ENCODE results near the gene RBP3. TPM values are rescaled to one million over a fixed set of nuclear protein-coding genes. Genes with fewer than 3 reads are reported as not detected.

Gene RBP3
- total RNA-seq, 1 experiment from 2014 or later: not detected

GRCh38 chr10:47367646-47368045 is 19.5 kb downstream of the RBP3 start:
- ChIA-PET RAD21 (ENCODE audit: low non-redundant PET in 1 of 2, low total read pairs in 2 of 2, uncharacterized antibody in 2 of 2, unreplicated experiment in 2 of 2) (no interaction called here), CTCF (no interaction called here), POLR2A (no interaction called here)

More at GRCh38 chr10:47367646-47368045, 19.5 kb downstream of the RBP3 start:
- H3K9ac ChIP-seq (ENCODE audit: low read length): no peak overlapping the region
- no TSS peak for BruUV-seq (replicated peaks)
- no peak for ATAC-seq
- H3K4me2 ChIP-seq (ENCODE audit: low read length): no peak overlapping the region
- TF ChIP-seq EZH2phosphoT487 (IDR thresholded peaks at IDR 0.05; ENCODE audit: borderline replicate concordance): no peak
- no peak for TF ChIP-seq REST (IDR thresholded peaks at IDR 0.05; ENCODE audit: low read depth)
- no peak for TF ChIP-seq POLR2AphosphoS5 (IDR thresholded peaks at IDR 0.05; ENCODE audit: low read depth, low read length)
- no peak for TF ChIP-seq POLR2A (IDR thresholded peaks at IDR 0.05; ENCODE audit: borderline replicate concordance, extremely low read depth, insufficient read depth, insufficient read length)
- TF ChIP-seq TCF7L2 (IDR thresholded peaks at IDR 0.05; ENCODE audit: borderline replicate concordance, extremely low read depth, insufficient read depth, insufficient read length): no peak
- TF ChIP-seq FOSL1 (IDR thresholded peaks at IDR 0.05; ENCODE audit: low read depth): no peak
- TF ChIP-seq EGR1 (IDR thresholded peaks at IDR 0.05; ENCODE audit: low read depth): no peak
- TF ChIP-seq, protein P1, sequence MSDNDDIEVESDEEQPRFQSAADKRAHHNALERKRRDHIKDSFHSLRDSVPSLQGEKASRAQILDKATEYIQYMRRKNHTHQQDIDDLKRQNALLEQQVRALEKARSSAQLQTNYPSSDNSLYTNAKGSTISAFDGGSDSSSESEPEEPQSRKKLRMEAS (IDR thresholded peaks at IDR 0.05): no peak
- no peak overlapping the region for H3K4me3 ChIP-seq (replicated peaks in 1 of 2; ENCODE audit: low read depth in 1 of 2, low read length in 2 of 2)
- H3K36me3 ChIP-seq (ENCODE audit: control insufficient read depth in 1 of 2, insufficient read depth in 2 of 2, low read length in 2 of 2): no peaks in the 10 kb centered on the region
- H3K4me1 ChIP-seq (ENCODE audit: control insufficient read depth in 1 of 2, insufficient read depth in 2 of 2, low read length in 2 of 2): peaks cover 0 to 6% of the 10 kb centered on the region in 2 experiments; a peak in 1 of 4 replicates
- no peak overlapping the region for H2AFZ ChIP-seq (ENCODE audit: low read depth, low read length, poor library complexity, severe bottlenecking)
- H3K27ac ChIP-seq (ENCODE audit: low read depth, low read length): no peak overlapping the region
- H3K27me3 ChIP-seq (ENCODE audit: insufficient read depth, low read length): no peaks in the 10 kb centered on the region
- H3K9me3 ChIP-seq (ENCODE audit: control insufficient read depth in 1 of 2, insufficient read depth in 1 of 2, low read depth in 1 of 2, low read length in 2 of 2): no peaks in the 10 kb centered on the region
- intact Hi-C loops (cut with micrococcal nuclease): no loop called here
- DNase-seq (ENCODE audit: low read depth, low spot score): no peak
- H4K20me1 ChIP-seq (ENCODE audit: insufficient read depth): no peaks in the 10 kb centered on the region
- H3K9me2 ChIP-seq (ENCODE audit: insufficient read depth): no peaks in the 10 kb centered on the region
- H3K79me2 ChIP-seq (ENCODE audit: insufficient read depth, low read length): no peaks in the 10 kb centered on the region
